HPDE6-E6E7 (cell line): ENCODE results near the gene LEKR1.
"Not testable (repeated sequence)": the region's sequence is repeated elsewhere in the genome, so short reads cannot be mapped to it uniquely, and the experiment has no call there.

Experiments used
- DNase-seq: peaks from one replicate; pipeline ENCODE4 v3.0.0; 2011; ENCODE audit warnings: missing footprints; ENCODE audit errors: extremely low spot score

LEKR1 gene

GRCh38 chr3:156826144-156826895 is at the start of gene LEKR1:
Gene LEKR1, plus strand, starts transcription at chr3:156826353. Its CDS starts 2,977 bp downstream, at chr3:156829330.
- DNase-seq, result peak; percentile 73

- DNase-seq, result no peak
These were observed 49.3 kb upstream of the LEKR1 start for GRCh38 chr3:156776871-156777270.

- peak; percentile 63 for DNase-seq
These were observed 44.6 kb upstream of the LEKR1 start for GRCh38 chr3:156781310-156782230.

- no peak for DNase-seq
These were observed 43.8 kb upstream of the LEKR1 start for GRCh38 chr3:156782319-156782718.

- DNase-seq, result no peak
These were observed 43.2 kb upstream of the LEKR1 start for GRCh38 chr3:156782921-156783320.

- no peak for DNase-seq
These were observed 39.2 kb upstream of the LEKR1 start for GRCh38 chr3:156787001-156787400.

GRCh38 chr3:156787926-156788663 is 38.1 kb upstream of the LEKR1 start:
- peak; percentile 81 for DNase-seq

GRCh38 chr3:156788846-156789245 is 37.3 kb upstream of the LEKR1 start:
- no peak for DNase-seq

- no peak for DNase-seq
These were observed 36.0 kb upstream of the LEKR1 start for GRCh38 chr3:156790156-156790555.

- no peak for DNase-seq
These were observed 34.0 kb upstream of the LEKR1 start for GRCh38 chr3:156792114-156792513.

- DNase-seq, result no peak
These were observed 33.6 kb upstream of the LEKR1 start for GRCh38 chr3:156792536-156792935.

- no peak for DNase-seq
These were observed 33.2 kb upstream of the LEKR1 start for GRCh38 chr3:156792945-156793344.

- no peak for DNase-seq
These were observed 32.8 kb upstream of the LEKR1 start for GRCh38 chr3:156793400-156793799.

GRCh38 chr3:156793851-156794250 is 32.3 kb upstream of the LEKR1 start:
- DNase-seq, result no peak

GRCh38 chr3:156795890-156796481 is 30.2 kb upstream of the LEKR1 start:
- no peak for DNase-seq

GRCh38 chr3:156797368-156797767 is 28.8 kb upstream of the LEKR1 start:
- no peak for DNase-seq

GRCh38 chr3:156800287-156800686 is 25.9 kb upstream of the LEKR1 start:
- DNase-seq, result not testable (repeated sequence)

- DNase-seq, result no peak
These were observed 24.4 kb upstream of the LEKR1 start for GRCh38 chr3:156801746-156802145.

- no peak for DNase-seq
These were observed 23.1 kb upstream of the LEKR1 start for GRCh38 chr3:156802821-156803606.

GRCh38 chr3:156803952-156804741 is 22.0 kb upstream of the LEKR1 start:
- no peak for DNase-seq
